ENCODE data around the gene ZFP90.
A peak's percentile ranks its signal among the peaks of the same experiment; 100 is the strongest.
"Not testable (repeated sequence)": the region's sequence is repeated elsewhere in the genome, so short reads cannot be mapped to it uniquely, and the experiment has no call there.

The ZFP90 gene

GRCh38 chr16:68538880-68539701 is at the start of gene ZFP90:
Gene ZFP90 (plus strand): TSS chr16:68539291. CDS start chr16:68539793, 502 bp downstream.
- peak; percentile 32 to 80 (median 58) for DNase-seq

- DNase-seq = no peak
Measured at GRCh38 chr16:68490358-68490757, 48.7 kb upstream of the ZFP90 start.

- no peak for DNase-seq
Measured at GRCh38 chr16:68490829-68491575, 48.1 kb upstream of the ZFP90 start.

- no peak for DNase-seq
Measured at GRCh38 chr16:68491576-68491950, 47.5 kb upstream of the ZFP90 start.

- DNase-seq = no peak
Measured at GRCh38 chr16:68492151-68492542, 46.9 kb upstream of the ZFP90 start.

GRCh38 chr16:68492543-68493411 is 46.3 kb upstream of the ZFP90 start:
- DNase-seq = no peak

GRCh38 chr16:68493412-68494070 is 45.5 kb upstream of the ZFP90 start:
- no peak for DNase-seq

GRCh38 chr16:68494261-68494660 is 44.8 kb upstream of the ZFP90 start:
- not testable (repeated sequence) for DNase-seq

GRCh38 chr16:68496689-68497088 is 42.4 kb upstream of the ZFP90 start:
- no peak for DNase-seq

GRCh38 chr16:68499006-68499405 is 40.1 kb upstream of the ZFP90 start:
- no peak for DNase-seq

- DNase-seq = no peak
Measured at GRCh38 chr16:68503334-68503733, 35.8 kb upstream of the ZFP90 start.

- DNase-seq = no peak
Measured at GRCh38 chr16:68504066-68504465, 35.0 kb upstream of the ZFP90 start.

GRCh38 chr16:68506331-68507053 is 32.6 kb upstream of the ZFP90 start:
- DNase-seq = no peak

- DNase-seq = no peak
Measured at GRCh38 chr16:68508013-68508412, 31.1 kb upstream of the ZFP90 start.

GRCh38 chr16:68508641-68509240 is 30.4 kb upstream of the ZFP90 start:
- no peak for DNase-seq

GRCh38 chr16:68509381-68509780 is 29.7 kb upstream of the ZFP90 start:
- DNase-seq = no peak

- no peak for DNase-seq
Measured at GRCh38 chr16:68510775-68511174, 28.3 kb upstream of the ZFP90 start.

GRCh38 chr16:68512183-68512582 is 26.9 kb upstream of the ZFP90 start:
- DNase-seq = no peak

GRCh38 chr16:68512742-68513141 is 26.3 kb upstream of the ZFP90 start:
- DNase-seq = no peak

GRCh38 chr16:68514511-68514910 is 24.6 kb upstream of the ZFP90 start:
- no peak for DNase-seq

- DNase-seq = no peak
Measured at GRCh38 chr16:68517606-68518166, 21.4 kb upstream of the ZFP90 start.

Measured in activated naive CD4-positive, alpha-beta T cell (primary cell).